ENCODE measurements around the gene INSC.
A peak's percentile ranks its signal among the peaks of the same experiment; 100 is the strongest.

The INSC gene

GRCh38 chr11:15208378-15209222 is 93.9 kb downstream of the INSC start:
- Histone ChIP-seq H3K36me3 (ENCODE audit: control insufficient read depth in 4 of 4, insufficient read depth in 4 of 4, low read length in 3 of 4) (no peaks in the 10 kb centered on the region), H3K4me1 (ENCODE audit: control extremely low read depth in 1 of 4, control insufficient read depth in 4 of 4, insufficient read depth in 4 of 4, low read length in 3 of 4) (no peaks in the 10 kb centered on the region), H3K27me3 (replicated peaks in 2 of 5; ENCODE audit: control insufficient read depth in 4 of 5, insufficient read depth in 5 of 5, low read length in 4 of 5) (peaks cover 0 to 6% (median 3%) of the 10 kb centered on the region in 5 experiments), H3K4me3 (ENCODE audit: control insufficient read depth in 1 of 7, extremely low read depth in 1 of 7, insufficient read depth in 4 of 7, low read depth in 2 of 7, low read length in 6 of 7) (no peak overlapping the region), H3K27ac (ENCODE audit: insufficient read depth in 1 of 2, low read depth in 1 of 2, low read length in 2 of 2, poor library complexity in 1 of 2, severe bottlenecking in 2 of 2) (no peak overlapping the region), H3K9me3 (ENCODE audit: control extremely low read depth in 1 of 5, control insufficient read depth in 4 of 5, insufficient read depth in 2 of 5, low read depth in 1 of 5, low read length in 4 of 5) (no peaks in the 10 kb centered on the region)
- POLR2A ChIA-PET: no interaction called here
- DNase-seq: peak; percentile 48 to 73 (median 66)
- 3% methylated on average over 5 of the region's 10 CpGs for WGBS (ENCODE audit: insufficient coverage)
- CTCF ChIA-PET: interaction anchor here (0.8 to 8.3 kb wide), 15 partner anchors 11 to 418 kb away, joined by 3 to 66 read pairs (median 5); no protein-coding TSS in a partner anchor

- Histone ChIP-seq H3K27ac (ENCODE audit: insufficient read depth in 1 of 2, low read depth in 1 of 2, low read length in 2 of 2, poor library complexity in 1 of 2, severe bottlenecking in 2 of 2) (no peak overlapping the region), H3K4me3 (ENCODE audit: control insufficient read depth in 1 of 7, extremely low read depth in 1 of 7, insufficient read depth in 4 of 7, low read depth in 2 of 7, low read length in 6 of 7) (no peak overlapping the region), H3K9me3 (ENCODE audit: control extremely low read depth in 1 of 5, control insufficient read depth in 4 of 5, insufficient read depth in 2 of 5, low read depth in 1 of 5, low read length in 4 of 5) (no peaks in the 10 kb centered on the region), H3K4me1 (ENCODE audit: control extremely low read depth in 1 of 4, control insufficient read depth in 4 of 4, insufficient read depth in 4 of 4, low read length in 3 of 4) (no peaks in the 10 kb centered on the region), H3K27me3 (replicated peaks in 2 of 5; ENCODE audit: control insufficient read depth in 4 of 5, insufficient read depth in 5 of 5, low read length in 4 of 5) (peaks cover 0 to 3% (median 3%) of the 10 kb centered on the region in 5 experiments), H3K36me3 (ENCODE audit: control insufficient read depth in 4 of 4, insufficient read depth in 4 of 4, low read length in 3 of 4) (no peaks in the 10 kb centered on the region)
- WGBS (ENCODE audit: insufficient coverage): no CpG with 5 or more reads among the region's 4 CpGs
- POLR2A ChIA-PET: interaction anchor here (0.6 kb wide), 1 partner anchor 433 kb away, joined by 6 read pairs; no protein-coding TSS in a partner anchor
- peak in 2 of 3 donors; percentile 13 to 21 for DNase-seq
- CTCF ChIA-PET: interaction anchor here (6.1 kb wide), 1 partner anchor 304 kb away, joined by 29 read pairs; no protein-coding TSS in a partner anchor
Observed at GRCh38 chr11:15212876-15213275, 98.2 kb downstream of the INSC start.

GRCh38 chr11:15213471-15214231 is 98.9 kb downstream of the INSC start:
- Histone ChIP-seq H3K27ac (ENCODE audit: insufficient read depth in 1 of 2, low read depth in 1 of 2, low read length in 2 of 2, poor library complexity in 1 of 2, severe bottlenecking in 2 of 2) (no peak overlapping the region), H3K9me3 (ENCODE audit: control extremely low read depth in 1 of 5, control insufficient read depth in 4 of 5, insufficient read depth in 2 of 5, low read depth in 1 of 5, low read length in 4 of 5) (no peaks in the 10 kb centered on the region), H3K36me3 (ENCODE audit: control insufficient read depth in 4 of 4, insufficient read depth in 4 of 4, low read length in 3 of 4) (no peaks in the 10 kb centered on the region), H3K4me3 (ENCODE audit: control insufficient read depth in 1 of 7, extremely low read depth in 1 of 7, insufficient read depth in 4 of 7, low read depth in 2 of 7, low read length in 6 of 7) (no peak overlapping the region), H3K4me1 (ENCODE audit: control extremely low read depth in 1 of 4, control insufficient read depth in 4 of 4, insufficient read depth in 4 of 4, low read length in 3 of 4) (no peaks in the 10 kb centered on the region), H3K27me3 (replicated peaks in 2 of 5; ENCODE audit: control insufficient read depth in 4 of 5, insufficient read depth in 5 of 5, low read length in 4 of 5) (no peaks in the 10 kb centered on the region)
- CTCF ChIA-PET: interaction anchor here (0.8 to 6.1 kb wide), 2 partner anchors 117 to 305 kb away, joined by 3 to 29 read pairs; no protein-coding TSS in a partner anchor
- 100% methylated on average over 2 of the region's 3 CpGs for WGBS (ENCODE audit: insufficient coverage)
- DNase-seq: no peak
- POLR2A ChIA-PET: no interaction called here

- Histone ChIP-seq H3K4me1 (ENCODE audit: control extremely low read depth in 1 of 4, control insufficient read depth in 4 of 4, insufficient read depth in 4 of 4, low read length in 3 of 4) (no peaks in the 10 kb centered on the region), H3K27ac (ENCODE audit: insufficient read depth in 1 of 2, low read depth in 1 of 2, low read length in 2 of 2, poor library complexity in 1 of 2, severe bottlenecking in 2 of 2) (no peak overlapping the region), H3K36me3 (ENCODE audit: control insufficient read depth in 4 of 4, insufficient read depth in 4 of 4, low read length in 3 of 4) (no peaks in the 10 kb centered on the region), H3K4me3 (ENCODE audit: control insufficient read depth in 1 of 7, extremely low read depth in 1 of 7, insufficient read depth in 4 of 7, low read depth in 2 of 7, low read length in 6 of 7) (no peak overlapping the region), H3K9me3 (ENCODE audit: control extremely low read depth in 1 of 5, control insufficient read depth in 4 of 5, insufficient read depth in 2 of 5, low read depth in 1 of 5, low read length in 4 of 5) (no peaks in the 10 kb centered on the region), H3K27me3 (replicated peaks in 2 of 5; ENCODE audit: control insufficient read depth in 4 of 5, insufficient read depth in 5 of 5, low read length in 4 of 5) (no peaks in the 10 kb centered on the region)
- ChIA-PET POLR2A (no interaction called here), CTCF (interaction anchor here (1.3 to 6.1 kb wide), 3 partner anchors 113 to 307 kb away, joined by 3 to 29 read pairs (median 5); no protein-coding TSS in a partner anchor)
- 90% methylated on average over 2 of the region's 2 CpGs for WGBS (ENCODE audit: insufficient coverage)
- no peak for DNase-seq
Observed at GRCh38 chr11:15215005-15215404, 100.3 kb downstream of the INSC start.

GRCh38 chr11:15216678-15217077 is 102.0 kb downstream of the INSC start:
- Histone ChIP-seq H3K9me3 (ENCODE audit: control extremely low read depth in 1 of 5, control insufficient read depth in 4 of 5, insufficient read depth in 2 of 5, low read depth in 1 of 5, low read length in 4 of 5) (no peaks in the 10 kb centered on the region), H3K27me3 (replicated peaks in 2 of 5; ENCODE audit: control insufficient read depth in 4 of 5, insufficient read depth in 5 of 5, low read length in 4 of 5) (no peaks in the 10 kb centered on the region), H3K4me1 (ENCODE audit: control extremely low read depth in 1 of 4, control insufficient read depth in 4 of 4, insufficient read depth in 4 of 4, low read length in 3 of 4) (no peaks in the 10 kb centered on the region), H3K36me3 (ENCODE audit: control insufficient read depth in 4 of 4, insufficient read depth in 4 of 4, low read length in 3 of 4) (no peaks in the 10 kb centered on the region), H3K27ac (ENCODE audit: insufficient read depth in 1 of 2, low read depth in 1 of 2, low read length in 2 of 2, poor library complexity in 1 of 2, severe bottlenecking in 2 of 2) (no peak overlapping the region), H3K4me3 (ENCODE audit: control insufficient read depth in 1 of 7, extremely low read depth in 1 of 7, insufficient read depth in 4 of 7, low read depth in 2 of 7, low read length in 6 of 7) (no peak overlapping the region)
- ChIA-PET POLR2A (no interaction called here), CTCF (interaction anchor here (0.8 to 1.4 kb wide), 4 partner anchors 8 to 263 kb away, joined by 3 to 4 read pairs (median 4); no protein-coding TSS in a partner anchor)
- peak in 1 of 3 donors; percentile 7 for DNase-seq

GRCh38 chr11:15217416-15217815 is 102.7 kb downstream of the INSC start:
- CTCF ChIA-PET: interaction anchor here (0.8 to 1.4 kb wide), 2 partner anchors 9 to 12 kb away, joined by 4 read pairs; no protein-coding TSS in a partner anchor
- POLR2A ChIA-PET: no interaction called here
- Histone ChIP-seq H3K27ac (ENCODE audit: insufficient read depth in 1 of 2, low read depth in 1 of 2, low read length in 2 of 2, poor library complexity in 1 of 2, severe bottlenecking in 2 of 2) (no peak overlapping the region), H3K27me3 (replicated peaks in 2 of 5; ENCODE audit: control insufficient read depth in 4 of 5, insufficient read depth in 5 of 5, low read length in 4 of 5) (peaks cover 0 to under 1% (median 0%) of the 10 kb centered on the region in 5 experiments), H3K36me3 (ENCODE audit: control insufficient read depth in 4 of 4, insufficient read depth in 4 of 4, low read length in 3 of 4) (no peaks in the 10 kb centered on the region), H3K4me1 (ENCODE audit: control extremely low read depth in 1 of 4, control insufficient read depth in 4 of 4, insufficient read depth in 4 of 4, low read length in 3 of 4) (no peaks in the 10 kb centered on the region), H3K4me3 (ENCODE audit: control insufficient read depth in 1 of 7, extremely low read depth in 1 of 7, insufficient read depth in 4 of 7, low read depth in 2 of 7, low read length in 6 of 7) (no peak overlapping the region), H3K9me3 (ENCODE audit: control extremely low read depth in 1 of 5, control insufficient read depth in 4 of 5, insufficient read depth in 2 of 5, low read depth in 1 of 5, low read length in 4 of 5) (no peaks in the 10 kb centered on the region)
- no peak for DNase-seq
- WGBS (ENCODE audit: insufficient coverage): 100% methylated on average over 2 of the region's 4 CpGs
